A673 (cell line): ENCODE results near the gene BCL3. TPM values are rescaled to one million over a fixed set of nuclear protein-coding genes. Genes with fewer than 3 reads are reported as not detected.

Experiments
- BruUV-seq: library from RNA; stranded (reverse); fragments of 400-500 nt; replicated peaks from 2 replicates; lab custom pipeline; 2021; lab: Mats Ljungman, UMichigan
- CTCF ChIA-PET: fragments of 300-600 bp; sonication (Branson Sonifier 250); formaldehyde crosslinking; loops from one replicate; lab custom pipeline; 2022; ENCODE audit warnings: antibody characterized with exemption; lab: Charles Lee
- POLR2A ChIA-PET: fragments of 300-600 bp; sonication (Branson Sonifier 250); formaldehyde crosslinking; loops from one replicate; lab custom pipeline; 2022; ENCODE audit warnings: antibody characterized with exemption; ENCODE audit not compliant: low non-redundant PET; lab: Charles Lee
- DNase-seq: peaks from one replicate; pipeline ENCODE4 v3.0.0-alpha.2; 2015; ENCODE audit warnings: low spot score
- H3K27ac ChIP-seq: fragments of 200-600 bp; sonication (generic); 2 replicates; pipeline ENCODE4 v1.5.1; 2016; ENCODE audit warnings: mixed run types, low read depth, mild to moderate bottlenecking, mixed read lengths, antibody characterized with exemption, low read length; ENCODE audit not compliant: poor library complexity, severe bottlenecking
- H3K27me3 ChIP-seq: fragments of 200-600 bp; sonication (generic); replicated peaks from 2 replicates; pipeline ENCODE4 v1.6.1; 2017; ENCODE audit warnings: mixed run types, low read depth, mild to moderate bottlenecking, mixed read lengths, antibody characterized with exemption, low read length; ENCODE audit not compliant: insufficient read depth, poor library complexity
- H3K36me3 ChIP-seq: fragments of 200-600 bp; sonication (generic); 2 replicates; pipeline ENCODE4 v1.6.1; 2016; ENCODE audit warnings: mixed run types, mild to moderate bottlenecking, mixed read lengths, antibody characterized with exemption, low read length; ENCODE audit not compliant: insufficient read depth, poor library complexity, severe bottlenecking
- H3K4me1 ChIP-seq: fragments of 200-600 bp; sonication (generic); 2 replicates; pipeline ENCODE4 v1.6.1; 2017; ENCODE audit warnings: mixed run types, mild to moderate bottlenecking, mixed read lengths, antibody characterized with exemption, low read length; ENCODE audit not compliant: insufficient read depth, poor library complexity, severe bottlenecking
- H3K4me3 ChIP-seq: fragments of 200-600 bp; sonication (generic); 2 replicates; pipeline ENCODE4 v1.5.1; 2016; ENCODE audit warnings: low read depth, mixed run types, mild to moderate bottlenecking, mixed read lengths, low read length; ENCODE audit not compliant: poor library complexity, severe bottlenecking
- H3K9me3 ChIP-seq: fragments of 200-600 bp; sonication (generic); 2 replicates; pipeline ENCODE4 v1.6.1; 2016; ENCODE audit warnings: mixed run types, low read depth, mild to moderate bottlenecking, mixed read lengths, antibody characterized with exemption, low read length; ENCODE audit not compliant: poor library complexity, severe bottlenecking
- CTCF ChIP-seq: fragments of 300-800, 200-600 bp; sonication (generic); conservative IDR thresholded peaks from 2 replicates; pipeline ENCODE4 v1.5.1; 2017; ENCODE audit warnings: low read depth, mild to moderate bottlenecking, antibody characterized with exemption, low read length, moderate library complexity, mixed read lengths
- EZH2 ChIP-seq: fragments of 200-600 bp; sonication (generic); IDR thresholded peaks from 2 replicates; pipeline ENCODE4 v1.6.1; 2017; ENCODE audit warnings: borderline replicate concordance, low read depth, mild to moderate bottlenecking, mixed read lengths, antibody characterized with exemption, low read length; ENCODE audit not compliant: poor library complexity, severe bottlenecking
- intact Hi-C: fragments of 100-400 bp; cut with micrococcal nuclease; formaldehyde crosslinking; loops from one replicate; pipeline ENCODE4 v1.10.0; 2022; ENCODE audit not compliant: unreplicated experiment
- total RNA-seq: library from RNA; stranded (reverse); gene quantifications from 2 replicates; pipeline ENCODE4 v1.2.3, GENCODE V29; 2021

The BCL3 gene
- total RNA-seq, 1 experiment from 2014 or later, result 6.6 TPM

GRCh38 chr19:44732235-44733014 lies 16.1 kb upstream of the BCL3 start:
- Histone ChIP-seq H3K36me3 (no peaks in the 10 kb centered on the region), H3K27me3 (no peaks in the 10 kb centered on the region), H3K4me1 (no peaks in the 10 kb centered on the region), H3K27ac (no peak overlapping the region), H3K4me3 (no peak overlapping the region), H3K9me3 (no peaks in the 10 kb centered on the region)
- DNase-seq, result no peak
- ChIA-PET POLR2A (no interaction called here), CTCF (no interaction called here)
- intact Hi-C loops, result no loop called here
- TF ChIP-seq CTCF, result no peak
- no peak for TF ChIP-seq EZH2
- no TSS peak for BruUV-seq

- Histone ChIP-seq H3K36me3 (no peaks in the 10 kb centered on the region), H3K4me3 (no peak overlapping the region), H3K4me1 (no peaks in the 10 kb centered on the region), H3K9me3 (no peaks in the 10 kb centered on the region), H3K27me3 (no peaks in the 10 kb centered on the region), H3K27ac (no peak overlapping the region)
- no peak for DNase-seq
- TF ChIP-seq CTCF, result no peak
- POLR2A ChIA-PET, result no interaction called here
- CTCF ChIA-PET, result no interaction called here
- intact Hi-C loops, result no loop called here
- BruUV-seq, result no TSS peak
Measured at GRCh38 chr19:44734357-44734756, 14.2 kb upstream of the BCL3 start.

- TF ChIP-seq EZH2 (no peak), CTCF (no peak)
- no peaks in the 10 kb centered on the region for H3K4me1 ChIP-seq
- no peaks in the 10 kb centered on the region for H3K27me3 ChIP-seq
- H3K27ac ChIP-seq, result no peak overlapping the region
- CTCF ChIA-PET, result no interaction called here
- POLR2A ChIA-PET, result no interaction called here
- no peak overlapping the region for H3K4me3 ChIP-seq
- DNase-seq, result no peak
- H3K9me3 ChIP-seq, result no peaks in the 10 kb centered on the region
- intact Hi-C loops, result no loop called here
- no peaks in the 10 kb centered on the region for H3K36me3 ChIP-seq
- BruUV-seq, result no TSS peak
Measured at GRCh38 chr19:44735011-44735410, 13.5 kb upstream of the BCL3 start.
